ENCODE measurements around the gene NOP56.

Gene NOP56, protein sequence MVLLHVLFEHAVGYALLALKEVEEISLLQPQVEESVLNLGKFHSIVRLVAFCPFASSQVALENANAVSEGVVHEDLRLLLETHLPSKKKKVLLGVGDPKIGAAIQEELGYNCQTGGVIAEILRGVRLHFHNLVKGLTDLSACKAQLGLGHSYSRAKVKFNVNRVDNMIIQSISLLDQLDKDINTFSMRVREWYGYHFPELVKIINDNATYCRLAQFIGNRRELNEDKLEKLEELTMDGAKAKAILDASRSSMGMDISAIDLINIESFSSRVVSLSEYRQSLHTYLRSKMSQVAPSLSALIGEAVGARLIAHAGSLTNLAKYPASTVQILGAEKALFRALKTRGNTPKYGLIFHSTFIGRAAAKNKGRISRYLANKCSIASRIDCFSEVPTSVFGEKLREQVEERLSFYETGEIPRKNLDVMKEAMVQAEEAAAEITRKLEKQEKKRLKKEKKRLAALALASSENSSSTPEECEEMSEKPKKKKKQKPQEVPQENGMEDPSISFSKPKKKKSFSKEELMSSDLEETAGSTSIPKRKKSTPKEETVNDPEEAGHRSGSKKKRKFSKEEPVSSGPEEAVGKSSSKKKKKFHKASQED

DNA sequence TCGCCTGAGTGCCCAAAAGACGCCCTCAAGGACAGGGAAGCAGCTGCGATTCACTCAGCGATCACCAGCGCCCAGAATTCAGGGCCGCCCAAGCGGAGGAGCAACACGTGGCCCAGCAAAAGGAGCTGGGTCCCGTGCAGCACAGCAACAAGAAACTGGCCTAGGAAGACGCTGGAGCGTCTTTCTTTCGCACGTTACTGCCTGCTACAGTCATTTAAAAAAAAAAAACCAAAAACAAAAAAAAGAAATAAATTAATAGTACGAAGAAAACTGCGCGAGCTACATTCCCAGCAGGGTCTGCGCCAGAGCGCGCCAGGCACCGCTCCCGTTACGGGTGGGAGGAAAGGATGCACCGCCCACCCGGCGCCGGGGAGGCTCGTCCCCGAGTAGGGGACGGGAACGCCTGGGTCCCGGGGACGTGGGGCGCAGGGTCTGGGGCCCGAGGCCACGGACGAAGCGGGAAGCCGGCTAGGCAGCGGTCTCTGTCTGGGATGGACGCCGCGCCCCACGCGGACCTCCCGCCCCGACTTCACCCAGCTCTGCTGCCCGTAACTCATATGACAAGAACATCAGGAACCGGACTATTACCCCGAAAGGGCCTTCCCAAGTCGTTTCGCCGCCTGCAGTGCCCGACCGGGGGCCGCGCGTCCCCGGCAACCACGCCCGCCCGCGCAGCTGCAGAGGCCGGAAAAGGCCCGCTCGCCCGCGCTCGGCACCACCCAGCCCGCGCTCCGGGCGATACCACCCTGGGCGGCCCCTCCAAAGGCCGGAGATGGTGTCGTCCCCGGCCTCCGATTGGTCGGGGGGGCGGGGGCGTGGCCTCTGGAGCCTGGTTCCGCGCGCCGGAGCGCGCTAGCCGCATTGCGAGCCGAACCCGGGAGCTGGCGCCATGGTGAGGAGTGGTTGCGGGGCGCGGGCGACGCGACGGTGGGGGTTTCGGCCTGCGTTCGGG, at the start of gene NOP56:
NOP56 (plus strand) TSS at position 861 of the 952 bp plus-strand sequence; CDS start at position 890, 29 bp downstream.
- in situ Hi-C loops (cut with MboI; ENCODE audit: low pct_unique_long_range_greater_than_20kb, low sequenced_read_pairs) = no loop called here
- DNase-seq = peak; percentile 94

DNA sequence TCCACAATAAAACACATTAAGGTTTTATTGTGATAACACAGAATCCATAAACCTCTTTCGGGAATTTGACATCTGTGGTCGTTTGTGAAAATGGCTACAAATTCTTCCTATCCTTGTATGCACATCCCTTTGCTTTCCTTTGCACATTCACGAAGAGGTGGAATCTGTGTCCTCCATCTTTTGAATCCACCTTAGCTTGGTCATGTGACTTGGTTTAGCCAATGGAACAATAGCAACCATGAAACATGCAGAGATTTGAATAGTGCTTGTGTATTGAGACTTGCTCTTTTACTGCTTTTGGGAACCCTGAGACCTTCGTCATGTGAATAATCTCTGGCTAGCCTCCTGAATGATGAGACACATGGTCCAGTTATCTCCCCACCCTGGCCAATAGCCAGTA, 49.7 kb upstream of the NOP56 start:
- no peak for DNase-seq
- in situ Hi-C loops (cut with MboI; ENCODE audit: low pct_unique_long_range_greater_than_20kb, low sequenced_read_pairs) = no loop called here

DNA sequence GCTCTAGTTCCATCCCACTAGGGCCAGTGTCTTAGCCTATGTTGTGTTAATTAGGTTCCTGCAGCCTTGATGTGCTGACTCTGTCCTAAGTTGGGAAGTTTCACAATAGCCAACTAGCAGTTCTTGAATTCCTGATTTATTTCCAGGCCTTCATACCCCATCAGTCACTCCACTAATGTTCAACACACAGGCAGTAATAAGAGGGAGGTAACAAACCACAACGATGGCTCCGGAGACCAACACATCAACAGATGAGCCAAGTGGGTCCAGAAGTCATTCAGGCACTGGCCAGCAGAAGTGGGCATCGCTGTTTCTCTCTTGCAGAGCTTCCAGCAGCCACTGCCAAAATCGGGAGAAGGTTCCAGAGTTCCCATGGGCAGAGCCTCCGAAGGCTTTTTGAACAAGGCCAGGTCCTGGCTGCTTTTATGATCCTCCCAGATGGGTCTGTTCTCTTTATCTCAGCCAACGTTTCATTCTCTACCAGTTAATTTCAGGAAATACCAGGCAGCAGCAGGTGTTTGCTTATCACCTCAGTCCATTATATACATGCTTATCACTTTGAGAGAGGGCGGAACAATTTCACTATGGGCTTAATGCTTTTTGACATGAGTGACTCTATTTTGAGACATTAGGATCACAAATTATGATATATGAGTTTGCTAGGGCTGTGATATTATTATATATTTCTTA, 48.5 kb upstream of the NOP56 start:
- DNase-seq = no peak
- in situ Hi-C loops (cut with MboI; ENCODE audit: low pct_unique_long_range_greater_than_20kb, low sequenced_read_pairs) = no loop called here

DNA sequence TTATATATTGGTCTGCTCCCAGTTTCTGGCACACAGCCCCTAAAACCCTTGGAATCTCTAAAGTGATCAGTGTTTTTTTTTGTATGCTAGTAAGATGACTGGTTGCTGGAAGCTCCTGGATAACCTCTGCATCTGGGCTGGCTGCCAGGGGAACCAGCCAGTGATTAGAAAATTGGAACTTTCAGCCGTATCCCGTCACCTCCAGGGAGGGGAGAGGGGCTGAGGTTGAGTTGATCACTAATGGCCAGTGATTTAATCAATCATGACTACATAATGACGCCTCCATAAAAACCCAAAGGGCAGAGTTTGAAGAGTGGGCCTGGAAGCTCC, 48.0 kb upstream of the NOP56 start:
- in situ Hi-C loops (cut with MboI; ENCODE audit: low pct_unique_long_range_greater_than_20kb, low sequenced_read_pairs) = no loop called here
- DNase-seq = no peak

DNA sequence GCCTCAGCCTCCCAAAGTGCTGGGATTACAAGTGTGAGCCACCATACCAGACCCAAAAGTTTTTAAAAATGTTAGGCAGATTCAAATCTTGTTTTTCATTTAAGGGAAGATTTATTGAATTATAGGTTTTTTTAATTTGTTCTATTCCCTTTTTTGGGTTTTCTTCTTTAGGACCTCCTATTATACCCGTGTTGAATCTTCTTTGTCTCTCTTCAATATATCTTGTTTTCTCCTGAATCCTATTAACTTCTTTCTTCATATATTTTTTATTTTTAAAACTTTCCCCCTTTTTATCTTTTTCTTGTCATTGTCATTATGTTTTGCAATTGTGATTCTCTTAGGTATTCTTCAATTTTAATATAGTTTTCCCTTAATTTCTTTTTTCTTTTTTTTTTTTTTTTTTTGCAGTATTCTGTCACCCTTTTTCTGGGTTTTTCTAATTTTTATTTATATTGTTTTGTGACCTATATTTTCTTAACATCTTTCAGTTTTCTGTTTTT, 45.9 kb upstream of the NOP56 start:
- in situ Hi-C loops (cut with MboI; ENCODE audit: low pct_unique_long_range_greater_than_20kb, low sequenced_read_pairs) = no loop called here
- no peak for DNase-seq

DNA sequence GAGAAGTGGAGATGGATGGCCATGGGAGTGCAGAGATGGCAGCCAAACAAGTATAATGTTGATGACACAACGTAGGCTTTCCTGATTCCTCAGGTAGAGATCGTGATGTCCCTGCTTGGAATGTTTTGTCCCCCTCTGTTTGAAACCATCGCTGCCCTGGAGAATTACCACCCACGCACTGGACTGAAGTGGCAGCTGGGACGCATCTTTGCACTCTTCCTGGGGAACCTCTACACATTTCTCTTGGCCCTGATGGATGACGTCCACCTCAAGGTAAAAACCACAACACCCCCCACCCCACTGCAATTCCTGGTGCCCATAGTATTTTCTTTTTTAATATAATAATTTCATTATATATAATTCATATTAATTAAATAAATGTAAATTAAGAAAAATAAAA, 42.1 kb upstream of the NOP56 start:
- no peak for DNase-seq
- in situ Hi-C loops (cut with MboI; ENCODE audit: low pct_unique_long_range_greater_than_20kb, low sequenced_read_pairs) = no loop called here

DNA sequence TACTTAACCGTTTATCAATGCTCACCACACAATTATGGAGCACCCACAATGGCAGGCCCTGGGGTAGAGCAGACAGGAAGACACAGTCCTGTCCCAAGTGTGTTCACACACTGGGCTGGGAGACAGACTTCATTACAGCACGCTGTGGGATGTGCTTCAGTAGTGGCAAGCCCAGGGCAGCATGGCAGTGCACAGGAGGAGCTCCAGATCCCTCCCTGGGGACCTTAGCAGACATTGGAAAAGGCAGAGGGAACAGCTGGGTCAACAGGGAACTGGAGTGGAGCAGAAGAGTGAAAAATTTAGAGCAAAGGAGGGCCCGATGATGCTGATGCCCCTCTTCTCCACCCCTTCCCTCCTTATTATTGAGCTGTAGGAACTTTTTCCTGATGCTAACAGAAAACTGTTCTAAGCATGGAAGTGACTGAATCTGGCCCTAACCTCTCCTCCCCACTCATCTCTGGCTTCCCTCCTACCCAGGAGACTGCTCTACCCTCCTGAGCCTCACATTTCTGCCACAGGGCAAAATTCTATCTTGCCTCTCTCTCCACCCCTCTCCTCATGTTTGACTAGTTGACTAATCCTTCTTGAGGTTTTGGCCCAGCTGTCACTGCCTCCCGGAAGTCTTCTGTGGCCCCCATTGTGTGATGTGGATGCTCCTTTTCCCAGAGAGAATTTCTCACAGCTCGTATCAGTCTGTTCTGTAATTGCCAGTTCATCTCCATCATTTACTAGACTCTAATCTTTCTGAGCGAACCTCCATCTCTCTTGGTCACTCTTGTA, 41.3 kb upstream of the NOP56 start:
- no peak for DNase-seq
- in situ Hi-C loops (cut with MboI; ENCODE audit: low pct_unique_long_range_greater_than_20kb, low sequenced_read_pairs) = no loop called here

DNA sequence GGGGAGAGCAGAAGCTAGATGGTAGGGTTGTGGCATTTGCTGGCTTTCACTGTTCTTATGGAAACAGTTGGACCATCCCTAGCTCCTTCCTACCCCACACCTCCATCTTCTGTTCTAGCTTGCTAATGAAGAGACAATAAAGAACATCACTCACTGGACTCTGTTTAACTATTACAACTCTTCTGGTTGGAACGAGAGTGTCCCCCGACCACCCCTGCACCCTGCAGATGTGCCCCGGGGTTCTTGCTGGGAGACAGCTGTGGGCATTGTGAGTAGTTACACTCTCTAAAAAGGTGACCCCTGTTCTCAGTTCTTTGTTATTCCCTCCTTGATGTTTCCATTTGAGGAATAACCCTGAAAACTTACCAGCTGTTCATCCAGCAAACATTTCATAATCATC, 40.4 kb upstream of the NOP56 start:
- in situ Hi-C loops (cut with MboI; ENCODE audit: low pct_unique_long_range_greater_than_20kb, low sequenced_read_pairs) = no loop called here
- no peak for DNase-seq

DNA sequence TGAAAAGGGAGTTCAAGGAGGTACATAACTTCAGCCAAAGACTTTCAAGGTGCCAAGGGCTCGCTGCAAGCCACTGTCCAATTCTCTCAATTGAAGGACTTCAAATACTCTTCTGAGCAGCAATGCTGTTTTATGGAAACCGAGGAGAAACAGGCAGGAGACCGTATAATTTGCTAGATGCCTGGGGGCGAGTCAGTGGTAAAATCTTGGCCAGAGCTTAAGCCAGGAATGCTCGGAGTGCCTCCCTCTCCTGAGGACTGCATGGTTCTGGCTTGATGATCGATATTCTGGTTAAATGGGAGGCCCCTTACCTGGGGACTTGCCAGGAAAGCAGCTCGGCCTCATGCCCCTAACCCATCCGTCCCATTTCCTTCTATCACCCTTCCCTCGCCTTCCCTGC, 35.8 kb upstream of the NOP56 start:
- in situ Hi-C loops (cut with MboI; ENCODE audit: low pct_unique_long_range_greater_than_20kb, low sequenced_read_pairs) = no loop called here
- DNase-seq = no peak

DNA sequence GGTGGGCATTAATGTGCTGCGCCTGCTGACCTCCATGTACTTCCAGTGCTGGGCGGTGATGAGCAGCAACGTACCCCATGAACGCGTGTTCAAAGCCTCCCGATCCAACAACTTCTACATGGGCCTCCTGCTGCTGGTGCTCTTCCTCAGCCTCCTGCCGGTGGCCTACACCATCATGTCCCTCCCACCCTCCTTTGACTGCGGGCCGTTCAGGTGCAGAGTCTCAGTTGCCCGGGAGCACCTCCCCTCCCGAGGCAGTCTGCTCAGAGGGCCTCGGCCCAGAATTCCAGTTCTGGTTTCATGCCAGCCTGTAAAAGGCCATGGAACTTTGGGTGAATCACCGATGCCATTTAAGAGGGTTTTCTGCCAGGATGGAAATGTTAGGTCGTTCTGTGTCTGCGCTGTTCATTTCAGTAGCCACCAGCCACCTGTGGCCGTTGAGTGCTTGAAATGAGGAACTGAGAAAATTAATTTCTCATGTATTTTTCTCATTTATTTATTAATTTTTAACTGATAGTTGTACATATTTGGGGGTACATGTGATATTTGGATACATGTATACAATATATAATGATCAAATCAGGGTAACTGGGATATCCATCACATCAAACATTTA, 35.2 kb upstream of the NOP56 start:
- DNase-seq = no peak
- in situ Hi-C loops (cut with MboI; ENCODE audit: low pct_unique_long_range_greater_than_20kb, low sequenced_read_pairs) = no loop called here

DNA sequence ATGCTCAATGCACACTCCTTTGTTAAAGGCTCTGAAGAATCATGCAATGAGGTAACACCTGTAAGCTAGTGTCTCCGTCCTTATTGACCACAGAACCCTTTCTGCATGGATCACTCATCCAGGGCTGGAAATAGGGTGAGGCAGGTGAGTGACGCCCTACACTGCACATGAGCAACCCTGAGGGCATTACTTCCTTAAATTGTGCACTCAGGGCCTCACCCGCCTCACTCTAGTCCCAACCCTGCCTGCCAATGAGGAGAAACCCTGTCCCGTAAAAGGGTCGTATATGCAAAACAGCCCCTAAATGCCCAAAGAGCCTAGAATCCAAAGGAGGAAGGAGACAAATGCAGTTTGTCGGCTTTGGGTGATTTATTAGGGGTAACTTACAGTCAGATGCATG, 33.6 kb upstream of the NOP56 start:
- in situ Hi-C loops (cut with MboI; ENCODE audit: low pct_unique_long_range_greater_than_20kb, low sequenced_read_pairs) = no loop called here
- no peak for DNase-seq

DNA sequence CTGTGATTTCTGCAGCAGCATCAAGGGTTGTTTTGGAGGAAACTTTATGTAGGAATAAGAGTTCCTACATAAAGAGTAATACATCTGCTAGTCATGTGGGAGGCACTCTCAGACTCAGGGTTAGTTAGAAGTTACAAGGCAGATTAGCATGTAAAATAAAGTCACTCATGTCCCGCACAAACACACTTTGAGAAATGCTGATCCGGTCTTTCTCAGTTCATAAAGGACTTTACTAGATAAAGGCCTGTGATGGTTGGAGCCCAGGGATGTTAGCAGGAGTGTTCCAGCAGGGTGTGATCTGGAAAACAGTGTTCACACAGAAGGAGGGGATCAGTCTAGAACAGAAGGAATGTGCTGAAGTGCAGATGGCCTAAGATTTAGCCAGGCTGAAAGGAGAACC, 33.1 kb upstream of the NOP56 start:
- DNase-seq = no peak
- in situ Hi-C loops (cut with MboI; ENCODE audit: low pct_unique_long_range_greater_than_20kb, low sequenced_read_pairs) = no loop called here

DNA sequence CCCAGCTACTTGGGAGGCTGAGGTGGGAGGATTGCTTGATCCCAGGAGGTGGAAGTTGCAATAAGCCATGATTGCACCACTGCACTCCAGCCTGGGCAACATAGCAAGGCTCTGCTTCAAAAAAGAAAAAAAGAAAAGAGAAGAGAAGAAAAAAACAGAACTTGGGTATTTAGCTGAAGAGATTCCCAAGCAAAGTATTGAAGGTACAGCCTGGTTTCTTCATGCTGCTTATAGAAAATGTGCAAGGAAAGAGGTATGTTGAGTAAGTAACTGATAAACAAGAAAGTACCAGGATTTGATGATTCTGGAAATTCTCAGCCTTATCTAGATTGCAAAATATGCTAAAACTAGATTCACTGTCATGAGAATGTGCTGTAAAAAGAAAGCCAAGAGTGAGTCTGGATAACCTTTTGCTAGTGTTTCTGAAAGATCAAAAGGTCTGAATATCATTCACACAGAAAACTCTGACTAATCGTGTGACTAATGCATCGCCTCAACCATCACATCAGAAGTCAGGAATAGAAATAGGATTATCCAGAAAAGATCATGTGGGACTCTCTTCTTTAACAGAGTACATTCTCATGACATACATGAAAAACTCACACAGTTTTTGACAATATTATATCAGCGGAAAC, 32.4 kb upstream of the NOP56 start:
- no peak for DNase-seq
- in situ Hi-C loops (cut with MboI; ENCODE audit: low pct_unique_long_range_greater_than_20kb, low sequenced_read_pairs) = no loop called here

DNA sequence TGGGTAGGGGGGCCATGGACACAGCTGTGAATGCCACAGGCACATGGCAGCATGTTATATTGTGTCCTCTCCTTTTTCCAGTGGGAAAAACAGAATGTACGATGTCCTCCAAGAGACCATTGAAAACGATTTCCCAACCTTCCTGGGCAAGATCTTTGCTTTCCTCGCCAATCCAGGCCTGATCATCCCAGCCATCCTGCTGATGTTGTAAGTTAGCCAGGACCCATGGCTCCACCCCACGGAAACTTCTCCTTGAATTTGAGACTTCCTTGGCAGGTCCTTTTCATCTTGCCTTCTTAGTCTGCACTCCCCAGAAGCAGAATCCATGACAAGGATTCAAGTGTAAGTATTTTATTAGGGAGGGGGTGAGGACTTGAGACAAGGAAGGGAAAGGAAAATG, 28.2 kb upstream of the NOP56 start:
- no peak for DNase-seq
- in situ Hi-C loops (cut with MboI; ENCODE audit: low pct_unique_long_range_greater_than_20kb, low sequenced_read_pairs) = no loop called here

DNA sequence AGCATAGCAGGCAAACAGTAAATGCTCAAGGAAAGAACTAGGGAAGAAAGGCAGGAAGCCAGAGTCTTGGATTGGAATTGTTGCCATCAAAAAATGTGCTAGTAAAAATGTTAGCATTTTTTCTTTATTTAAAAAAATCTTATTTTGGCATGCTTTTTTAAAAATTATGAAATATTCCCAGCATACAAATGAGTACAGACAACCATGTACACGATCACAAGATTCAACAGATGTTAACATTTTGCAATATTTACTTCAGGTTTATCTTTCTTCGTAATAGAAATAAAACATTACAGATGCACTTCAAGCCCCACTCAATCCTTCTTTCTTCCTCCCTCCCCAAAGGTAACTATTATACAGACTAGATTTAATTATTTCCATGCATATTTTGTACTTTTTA, 27.4 kb upstream of the NOP56 start:
- in situ Hi-C loops (cut with MboI; ENCODE audit: low pct_unique_long_range_greater_than_20kb, low sequenced_read_pairs) = no loop called here
- DNase-seq = no peak

DNA sequence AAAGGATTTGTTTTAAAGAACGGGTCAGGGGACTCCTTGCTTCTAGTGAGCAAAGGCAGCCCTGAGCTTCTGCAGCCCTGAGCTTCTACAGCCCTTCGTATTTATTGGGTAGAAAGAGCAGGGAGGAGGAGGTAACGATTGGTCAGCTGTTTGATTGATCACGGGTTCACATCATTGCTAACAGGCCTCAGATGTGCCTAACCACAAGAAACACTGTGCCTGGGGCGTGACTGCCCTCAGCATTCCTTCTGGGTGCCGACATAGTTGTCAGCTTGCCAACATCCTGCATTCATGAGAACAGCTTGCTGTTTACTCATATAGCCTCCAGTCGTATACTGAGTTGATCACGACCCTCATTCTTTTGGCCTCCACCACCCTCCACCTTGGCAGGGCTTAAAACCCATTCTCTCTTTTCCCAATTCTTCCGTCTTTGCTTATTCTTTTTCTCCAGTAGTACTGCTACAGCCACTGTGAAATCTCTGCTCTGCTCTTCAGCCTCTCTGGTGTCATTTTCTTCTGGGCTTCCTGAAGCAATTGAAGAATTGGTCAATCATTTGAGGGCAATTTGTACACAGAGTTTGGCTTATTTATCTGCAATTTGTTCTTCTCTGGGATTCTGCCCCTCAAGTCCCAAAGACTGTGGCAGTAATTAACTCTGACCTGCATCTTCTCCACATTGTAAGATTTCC, 25.4 kb upstream of the NOP56 start:
- DNase-seq = no peak
- in situ Hi-C loops (cut with MboI; ENCODE audit: low pct_unique_long_range_greater_than_20kb, low sequenced_read_pairs) = no loop called here

DNA sequence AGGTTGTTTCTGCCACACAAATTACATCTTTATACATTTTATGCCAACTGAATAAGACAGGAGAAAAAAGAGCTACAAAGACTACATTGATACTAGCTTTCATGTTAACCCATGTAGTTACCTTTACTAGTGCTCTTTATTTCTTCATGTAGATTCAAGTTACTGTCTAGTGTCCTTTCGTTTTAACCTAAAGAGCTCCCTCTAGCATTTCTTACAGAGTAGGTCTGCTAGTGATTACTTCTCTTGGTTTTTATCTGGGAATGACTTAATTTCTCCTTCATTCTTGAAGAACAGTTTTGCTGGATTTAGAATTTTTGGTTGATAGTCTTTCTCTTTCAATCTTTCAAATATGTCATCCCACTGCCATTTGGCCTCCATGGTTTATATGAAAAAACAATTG, 21.2 kb upstream of the NOP56 start:
- no peak for DNase-seq
- in situ Hi-C loops (cut with MboI; ENCODE audit: low pct_unique_long_range_greater_than_20kb, low sequenced_read_pairs) = no loop called here

Data from KBM-7 (cell line).